Measurements from ENCODE around the gene EBF3.

Gene EBF3

GRCh38 chr10:129942936-129943715, 20.9 kb downstream of the EBF3 start:
- DNase-seq, result no peak

GRCh38 chr10:129942391-129942790, 21.7 kb downstream of the EBF3 start:
- no peak for DNase-seq

- no peak for DNase-seq
These were observed 22.1 kb downstream of the EBF3 start for GRCh38 chr10:129942019-129942277.

DNA sequence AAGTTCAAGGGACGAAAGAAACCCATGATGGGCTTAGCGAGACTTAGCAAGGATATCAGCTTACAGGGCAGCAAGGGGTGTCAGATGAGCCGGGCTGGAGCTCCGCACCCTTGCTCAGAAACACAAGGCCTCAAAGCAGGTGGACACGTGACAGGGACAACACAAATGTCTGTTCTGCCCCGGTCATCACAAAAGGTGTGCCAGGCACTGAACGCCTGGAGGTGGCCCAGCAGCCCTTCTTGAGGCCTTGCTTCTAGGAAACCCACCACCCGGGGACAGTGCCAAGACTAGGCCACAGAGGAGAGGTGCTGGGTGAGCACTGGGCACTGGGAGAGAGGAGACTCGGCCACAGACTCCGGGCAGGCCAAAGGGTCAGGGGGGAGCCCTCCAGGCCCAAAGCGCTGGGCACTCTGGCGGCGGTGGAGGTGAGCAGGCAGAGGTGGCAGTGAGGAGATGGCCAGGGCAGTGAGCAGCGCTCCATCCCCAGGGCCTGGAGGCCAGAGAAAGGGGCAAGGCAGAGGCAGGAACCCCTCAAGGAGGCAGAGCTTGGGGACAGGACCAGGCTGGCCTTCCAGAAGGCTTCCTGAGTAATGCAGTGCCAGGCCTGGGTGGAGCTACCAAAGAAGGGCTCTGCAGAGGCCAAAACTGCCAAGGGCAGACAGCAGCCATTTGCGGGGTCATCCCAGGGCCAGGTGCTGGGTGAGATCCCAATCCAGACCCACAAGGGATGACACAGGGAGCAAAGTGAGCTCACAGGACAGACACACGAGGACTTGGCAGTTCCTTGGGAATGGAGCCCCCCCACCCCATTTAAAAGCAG, 22.7 kb downstream of the EBF3 start:
- no peak for DNase-seq

DNA sequence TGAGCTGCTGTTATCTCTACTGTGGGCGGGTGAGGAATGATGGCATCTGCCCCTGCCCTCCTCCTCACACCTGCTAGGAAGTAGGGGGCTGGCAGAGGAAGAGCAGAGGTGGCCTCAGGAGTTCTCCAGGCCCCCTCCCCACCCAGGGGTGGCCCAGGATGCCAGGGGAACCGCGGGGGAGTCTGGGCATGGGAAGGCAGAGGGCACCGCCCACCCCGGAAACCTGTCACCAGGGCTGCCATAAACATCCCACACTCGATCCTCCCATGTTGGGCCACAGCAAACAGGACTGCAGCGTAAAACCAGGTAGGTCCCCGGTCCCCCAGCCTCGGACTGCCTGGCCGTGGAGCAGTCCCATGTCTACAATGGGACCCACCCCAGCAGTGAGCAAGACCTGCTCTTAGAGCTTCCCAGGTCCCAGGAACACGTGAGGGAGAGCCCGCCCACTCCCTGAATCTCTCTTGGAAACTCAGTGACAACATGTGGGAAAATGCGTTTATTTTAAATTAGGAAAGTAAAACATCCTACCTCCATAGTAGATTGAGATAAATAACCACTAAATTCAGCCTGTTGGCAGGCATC, 23.4 kb downstream of the EBF3 start:
- DNase-seq, result no peak

DNA sequence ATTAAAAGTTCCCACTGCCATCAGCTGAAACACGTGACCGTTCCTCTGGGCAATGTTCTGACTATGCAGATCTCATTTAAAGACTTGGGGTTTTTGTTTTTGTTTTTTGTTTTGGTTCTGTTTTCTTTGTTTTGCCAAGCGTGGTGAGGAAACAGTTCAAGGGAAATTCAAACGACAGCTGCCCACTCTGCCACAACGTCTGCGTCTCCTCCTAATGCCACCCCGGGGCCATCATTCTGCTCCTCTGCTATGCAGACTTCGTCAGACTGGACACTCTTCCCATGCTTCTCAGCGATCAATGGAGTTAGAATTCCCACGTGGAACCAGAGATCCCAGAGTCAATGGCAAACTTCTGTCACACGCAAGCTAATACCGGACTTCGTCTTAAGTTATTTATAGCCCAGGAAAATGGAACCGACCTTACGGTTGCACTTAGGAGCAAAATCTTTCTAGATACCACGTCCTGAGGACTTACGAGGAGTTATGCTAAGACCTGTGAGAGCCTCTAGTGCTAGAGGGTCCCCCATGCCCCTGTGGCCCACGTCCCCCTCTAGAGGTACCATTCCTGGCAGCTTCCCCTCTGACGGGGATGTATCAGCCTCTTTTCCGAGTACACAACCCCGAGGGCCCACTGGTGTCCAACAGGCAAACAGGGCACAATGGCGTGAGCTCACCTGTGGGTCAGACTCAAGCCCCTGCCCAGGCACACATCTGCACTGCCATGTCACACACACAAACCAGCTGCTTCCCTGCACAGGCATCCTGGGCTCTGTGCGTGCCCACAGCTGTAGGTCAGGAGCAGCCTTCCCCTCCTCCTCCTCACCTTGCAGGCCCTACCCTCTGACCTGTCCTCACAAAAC, 24.4 kb downstream of the EBF3 start:
- DNase-seq, result no peak

DNA sequence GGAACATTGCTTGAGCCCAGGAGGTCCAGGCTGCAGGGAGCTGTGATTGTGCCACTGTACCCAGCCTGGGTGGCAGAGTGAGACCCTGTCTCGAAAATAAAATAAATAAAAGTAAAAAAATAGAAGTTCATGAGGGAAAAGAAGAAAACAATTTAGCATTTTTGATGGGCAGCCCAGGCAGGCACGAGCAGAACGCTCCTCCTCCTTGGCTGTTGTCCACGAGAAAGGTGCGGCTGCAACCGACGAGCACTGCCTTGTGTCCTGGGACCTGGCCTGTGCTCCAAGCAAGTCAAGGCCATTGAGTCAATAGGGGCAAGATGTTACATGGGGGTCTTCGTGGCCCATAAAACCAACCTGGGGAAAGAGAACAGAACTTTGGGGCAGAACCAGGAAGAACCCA, 25.6 kb downstream of the EBF3 start:
- no peak for DNase-seq

DNA sequence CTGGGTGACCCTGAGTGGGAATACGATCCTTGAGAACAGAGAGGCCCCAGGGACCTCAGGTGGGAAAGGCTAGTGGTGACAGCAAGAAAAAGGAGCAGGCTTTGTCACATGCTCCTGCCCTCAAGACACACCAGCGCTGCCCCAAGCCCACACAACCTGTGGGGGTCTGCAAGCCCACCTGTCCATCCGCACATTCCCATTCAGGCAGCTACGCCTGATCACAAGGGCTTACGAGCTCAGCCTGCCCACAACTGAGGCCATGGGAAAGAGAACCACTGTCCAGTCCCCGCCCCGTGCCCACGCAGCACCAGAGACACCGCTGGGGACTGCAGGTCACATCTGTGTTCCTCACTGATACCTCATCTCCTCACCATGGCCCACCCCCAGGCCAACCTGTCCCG, 26.7 kb downstream of the EBF3 start:
- no peak for DNase-seq

DNA sequence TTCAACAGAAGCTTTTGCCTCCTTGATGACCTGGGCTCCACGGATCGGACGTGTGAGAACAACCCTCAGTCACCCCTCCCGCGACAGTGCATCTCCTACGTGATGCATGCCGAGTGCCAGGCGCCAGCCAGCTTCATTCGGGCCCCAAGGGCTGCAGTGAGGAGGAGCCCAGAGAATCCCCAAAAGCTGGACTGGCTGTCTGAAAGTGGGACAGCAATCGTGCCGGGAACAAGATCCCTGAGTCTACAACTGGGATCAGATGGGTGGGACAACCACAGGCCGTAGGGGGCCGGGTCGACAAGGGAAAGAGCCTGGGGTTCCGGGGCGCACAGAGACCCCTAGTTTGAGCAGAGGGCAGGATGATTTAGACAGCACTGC, 27.2 kb downstream of the EBF3 start:
- DNase-seq, result no peak

DNA sequence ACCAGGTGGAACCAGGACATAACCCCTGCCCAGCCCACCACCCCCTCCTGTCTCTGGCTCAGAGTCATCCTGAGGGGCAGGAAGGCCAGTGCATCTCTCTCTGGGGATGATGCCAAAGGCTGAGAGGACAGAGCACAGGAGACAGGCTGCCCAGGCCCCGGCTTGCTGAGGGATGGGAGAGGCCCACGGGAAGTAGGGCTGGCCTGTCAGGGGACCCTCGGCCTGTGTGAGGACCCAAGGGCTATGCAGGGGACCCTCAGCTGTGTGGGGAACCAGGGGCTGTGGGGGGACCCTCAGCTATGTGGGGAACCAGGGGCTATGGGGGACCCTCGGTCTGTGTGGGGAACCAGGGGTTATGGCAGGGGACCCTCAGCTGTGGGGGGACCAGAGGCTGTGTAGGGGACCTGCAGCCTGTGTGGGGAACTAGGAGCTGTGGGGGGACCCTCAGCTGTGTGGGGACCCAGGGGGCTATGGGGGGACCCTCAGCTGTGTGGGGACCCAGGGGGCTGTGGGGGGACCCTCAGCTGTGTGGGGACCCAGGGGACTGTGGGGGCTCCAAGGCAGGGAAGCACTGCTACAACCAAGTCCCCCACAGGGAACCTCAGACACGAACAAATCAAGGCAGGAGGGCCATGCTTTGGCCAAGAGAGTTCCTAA, 27.7 kb downstream of the EBF3 start:
- DNase-seq, result no peak

GRCh38 chr10:129935867-129936152, 28.3 kb downstream of the EBF3 start:
- no peak for DNase-seq

GRCh38 chr10:129935102-129935866, 28.8 kb downstream of the EBF3 start:
- DNase-seq, result no peak

- DNase-seq, result no peak
These were observed 29.7 kb downstream of the EBF3 start for GRCh38 chr10:129934196-129934925.

DNA sequence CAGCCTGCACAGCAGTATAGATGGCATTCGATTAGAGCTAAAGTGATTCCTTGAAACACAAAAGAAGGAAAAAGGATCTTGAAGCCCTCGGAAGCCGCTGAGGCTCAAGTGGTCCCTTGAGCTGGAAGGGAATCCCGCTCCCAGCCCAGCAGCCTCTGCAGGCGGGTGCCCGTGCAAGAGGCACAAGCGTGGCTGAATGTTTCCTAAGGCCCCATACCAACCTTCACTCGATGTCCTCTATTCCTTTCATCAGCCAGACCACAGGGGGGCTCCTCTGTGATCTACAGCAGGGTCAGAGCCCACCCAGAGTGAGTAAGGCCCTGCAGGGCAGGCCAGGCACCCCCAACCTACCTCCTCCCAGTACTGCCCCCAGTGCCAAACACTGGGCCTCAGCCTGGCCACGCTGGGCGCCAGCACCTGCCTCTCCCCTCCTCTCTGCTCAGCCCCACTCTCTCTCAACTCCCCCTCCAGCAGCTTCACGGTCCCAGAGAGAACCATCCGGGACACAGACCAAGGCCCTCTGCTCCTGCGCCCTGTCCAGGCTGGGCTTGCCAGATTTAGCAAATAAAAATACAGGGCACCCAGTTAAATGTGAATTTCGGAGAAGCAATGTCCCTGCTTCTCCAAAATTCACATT, 30.5 kb downstream of the EBF3 start:
- no peak for DNase-seq

- DNase-seq, result no peak
These were observed 31.2 kb downstream of the EBF3 start for GRCh38 chr10:129932751-129933433.

GRCh38 chr10:129932182-129932581, 31.9 kb downstream of the EBF3 start:
- DNase-seq, result no peak

DNA sequence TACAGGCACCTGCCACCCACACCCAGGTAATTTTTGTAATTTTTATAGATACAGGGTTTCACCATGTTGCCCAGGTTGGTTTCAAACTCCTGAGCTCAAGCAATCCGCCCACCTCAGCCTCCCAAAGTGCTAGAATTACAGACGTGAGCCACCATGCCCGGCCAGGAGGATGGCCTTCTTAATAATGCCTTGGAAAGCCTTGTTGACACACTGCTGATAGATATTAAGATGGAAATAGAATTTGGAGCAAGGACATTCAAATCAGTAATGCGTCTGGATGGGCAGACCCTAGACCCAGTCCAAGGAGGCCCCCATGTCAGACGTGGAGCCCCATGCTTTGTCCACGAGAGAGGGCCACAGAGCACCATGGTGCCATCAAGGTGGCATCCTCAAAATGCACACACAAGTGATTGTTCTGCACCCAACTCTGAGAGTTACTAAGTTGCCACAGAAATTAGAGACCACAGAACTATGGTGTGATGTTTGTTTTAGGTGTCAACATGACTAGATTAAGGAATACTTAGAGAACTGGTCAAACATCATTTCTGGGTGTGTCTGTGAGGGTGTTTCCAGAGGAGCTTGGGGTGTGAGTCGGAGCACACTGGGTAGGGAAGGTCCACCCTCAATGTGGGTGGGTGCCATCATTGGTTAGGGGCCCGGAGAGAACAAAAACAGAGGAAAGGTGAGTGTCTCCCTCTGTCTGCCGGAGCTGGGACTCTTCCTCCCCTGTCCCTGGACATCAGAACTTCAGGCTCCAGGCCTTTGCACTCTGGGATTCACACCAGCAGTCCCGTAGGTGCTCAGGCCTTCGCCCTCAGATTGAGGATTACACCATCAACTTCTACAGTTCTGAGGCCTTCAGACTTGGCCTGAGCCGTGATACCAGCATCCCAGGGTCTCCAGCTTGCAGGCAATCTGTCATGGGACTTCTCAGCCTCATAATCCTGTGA, 34.5 kb downstream of the EBF3 start:
- no peak for DNase-seq

- DNase-seq, result no peak
These were observed 36.5 kb downstream of the EBF3 start for GRCh38 chr10:129927351-129928120.
